Lower leg skin (tissue), 3 donors: ENCODE results near the gene SUMF1.

Experiments used
- CTCF ChIP-seq, 3 donors: fragments of 450-650 bp; IDR thresholded peaks; one replicate each; pipeline ENCODE4 v1.5.1; 2016; ENCODE audit warnings: antibody characterized with exemption in 3 of 3, mild to moderate bottlenecking in 3 of 3, moderate library complexity in 2 of 3
- POLR2A ChIP-seq, 2 donors: fragments of 450-650 bp; IDR thresholded peaks; one replicate each; pipeline ENCODE4 v1.6.1; 2016 to 2017; ENCODE audit warnings: antibody characterized with exemption in 2 of 2, mild to moderate bottlenecking in 1 of 2, moderate library complexity in 1 of 2

DNA sequence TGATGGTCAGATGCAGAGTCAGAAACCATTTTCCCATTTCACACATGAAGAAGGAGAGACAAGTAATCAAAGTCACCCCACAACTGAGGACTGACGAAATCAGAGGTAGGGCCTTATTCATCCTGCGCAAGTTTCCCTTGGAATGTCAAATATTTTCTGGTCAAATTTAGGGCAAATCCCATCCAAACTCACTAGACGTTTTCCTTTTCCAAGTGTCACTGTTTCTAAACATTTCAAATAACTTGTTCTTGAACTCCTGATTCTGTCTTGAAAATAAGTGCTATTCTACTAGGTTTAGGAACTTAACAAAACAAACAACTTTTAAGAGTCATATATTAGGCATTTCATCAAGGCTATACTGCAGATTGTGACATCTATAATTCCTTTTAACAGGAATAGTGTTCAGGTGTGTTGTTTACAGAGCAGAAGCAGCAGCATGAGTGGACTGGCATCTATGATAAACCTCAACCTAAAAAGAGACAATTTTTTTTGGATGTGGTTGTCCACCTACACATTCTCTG is 40.7 kb downstream of the SUMF1 start:
- no peak for TF ChIP-seq CTCF (IDR thresholded peaks at IDR 0.05)
- TF ChIP-seq POLR2A (IDR thresholded peaks at IDR 0.05), result no peak
